Transverse colon (tissue), 4 donors: ENCODE measurements around the gene MRPL48.

Experiments
- EP300 ChIP-seq: sonication (generic); formaldehyde crosslinking; IDR thresholded peaks from one replicate; pipeline ENCODE4 v1.6.1; 2017; ENCODE audit warnings: antibody characterized with exemption, low read depth
- POLR2A ChIP-seq: fragments of 450-650 bp; IDR thresholded peaks from one replicate; pipeline ENCODE4 v1.6.1; 2016; ENCODE audit warnings: antibody characterized with exemption, mild to moderate bottlenecking, moderate library complexity
- POLR2AphosphoS5 ChIP-seq, 3 donors: sonication (generic); formaldehyde crosslinking; IDR thresholded peaks; one replicate each; pipeline ENCODE4 v1.6.1; 2016; ENCODE audit warnings: antibody characterized with exemption in 3 of 3
- TF ChIP-seq, protein P1 (sequence below), 5 experiments: fragments of 200-600 bp in 3 of 5; fragments of 450-650 bp in 2 of 5; sonication (generic) in 3 of 5; IDR thresholded peaks; 1 replicate in 2 of 5; 2 replicates in 3 of 5; pipeline ENCODE4 v1.5.1; 2016 to 2017; ENCODE audit warnings: antibody characterized with exemption in 5 of 5, inconsistent platforms in 3 of 5, mild to moderate bottlenecking in 2 of 5, moderate library complexity in 1 of 5

DNA sequence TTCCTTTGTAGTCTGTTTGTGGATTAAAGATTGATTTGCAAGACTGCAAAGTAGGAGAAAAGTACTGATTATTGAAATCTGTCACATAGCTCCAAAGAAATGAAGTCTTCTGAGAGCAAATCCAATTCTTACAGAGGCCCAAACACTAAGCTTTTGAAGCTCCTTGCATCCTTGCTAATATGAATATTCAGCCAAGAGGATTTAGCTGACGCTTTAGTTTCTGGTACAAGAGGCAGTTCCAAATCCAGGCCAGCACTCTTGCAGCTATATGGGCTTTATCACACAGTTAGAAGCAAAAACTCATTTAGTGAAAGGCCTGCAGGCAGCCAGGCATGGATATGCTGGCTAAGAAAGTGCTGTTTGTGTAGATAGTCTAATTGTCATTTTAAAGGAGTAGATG, 101.9 kb downstream of the MRPL48 start:
- TF ChIP-seq, protein P1, sequence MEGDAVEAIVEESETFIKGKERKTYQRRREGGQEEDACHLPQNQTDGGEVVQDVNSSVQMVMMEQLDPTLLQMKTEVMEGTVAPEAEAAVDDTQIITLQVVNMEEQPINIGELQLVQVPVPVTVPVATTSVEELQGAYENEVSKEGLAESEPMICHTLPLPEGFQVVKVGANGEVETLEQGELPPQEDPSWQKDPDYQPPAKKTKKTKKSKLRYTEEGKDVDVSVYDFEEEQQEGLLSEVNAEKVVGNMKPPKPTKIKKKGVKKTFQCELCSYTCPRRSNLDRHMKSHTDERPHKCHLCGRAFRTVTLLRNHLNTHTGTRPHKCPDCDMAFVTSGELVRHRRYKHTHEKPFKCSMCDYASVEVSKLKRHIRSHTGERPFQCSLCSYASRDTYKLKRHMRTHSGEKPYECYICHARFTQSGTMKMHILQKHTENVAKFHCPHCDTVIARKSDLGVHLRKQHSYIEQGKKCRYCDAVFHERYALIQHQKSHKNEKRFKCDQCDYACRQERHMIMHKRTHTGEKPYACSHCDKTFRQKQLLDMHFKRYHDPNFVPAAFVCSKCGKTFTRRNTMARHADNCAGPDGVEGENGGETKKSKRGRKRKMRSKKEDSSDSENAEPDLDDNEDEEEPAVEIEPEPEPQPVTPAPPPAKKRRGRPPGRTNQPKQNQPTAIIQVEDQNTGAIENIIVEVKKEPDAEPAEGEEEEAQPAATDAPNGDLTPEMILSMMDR (IDR thresholded peaks at IDR 0.05): no peak
- TF ChIP-seq POLR2A (no peak), POLR2AphosphoS5 (IDR thresholded peaks at IDR 0.05) (no peak), EP300 (no peak)
